H1 (cell line): Measurements from ENCODE around the gene FLRT1. TPM values are rescaled to one million over a fixed set of nuclear protein-coding genes. Genes with fewer than 3 reads are reported as not detected.
A peak's percentile ranks its signal among the peaks of the same experiment; 100 is the strongest.

Experiments
- CTCF ChIA-PET: fragments of 300-600 bp; sonication (Branson Sonifier 250); formaldehyde crosslinking; loops from one replicate; lab custom pipeline; 2021; ENCODE audit not compliant: partially characterized antibody; lab: Charles Lee
- POLR2A ChIA-PET: fragments of 300-600 bp; sonication (Branson Sonifier 250); formaldehyde crosslinking; loops from one replicate; lab custom pipeline; 2021; ENCODE audit warnings: inconsistent platforms; ENCODE audit not compliant: partially characterized antibody; lab: Charles Lee
- DNase-seq, 2 experiments: peaks; one replicate each; pipeline versions ENCODE4 v3.0.0 to v3.0.0-alpha.2; 2010 to 2022; ENCODE audit warnings: low spot score in 2 of 2, low read depth in 1 of 2, mixed read lengths in 1 of 2
- FAIRE-seq: peaks from 2 replicates; lab custom pipeline; 2011; peaks lifted over from hg19 to GRCh38; lab: Jason Lieb, UNC
- H2AFZ ChIP-seq: 2 replicates; pipeline ENCODE4 v1.8.1; 2012; ENCODE audit warnings: low read length, inconsistent platforms
- H2AK5ac ChIP-seq: 2 replicates; pipeline ENCODE4 v1.6.1; 2013; ENCODE audit warnings: low read depth, low read length
- H2BK120ac ChIP-seq: replicated peaks from 2 replicates; pipeline ENCODE3; 2013; ENCODE audit warnings: low read depth, low read length, inconsistent platforms
- H2BK12ac ChIP-seq: 2 replicates; pipeline ENCODE4 v1.6.1; 2013; ENCODE audit warnings: low read depth, low read length
- H2BK15ac ChIP-seq: 2 replicates; pipeline ENCODE4 v1.6.1; 2013; ENCODE audit warnings: low read length
- H2BK20ac ChIP-seq: 2 replicates; pipeline ENCODE4 v1.6.1; 2013; ENCODE audit warnings: low read length
- H2BK5ac ChIP-seq: 2 replicates; pipeline ENCODE4 v1.6.1; 2013; ENCODE audit warnings: low read depth, low read length
- H3K14ac ChIP-seq: 2 replicates; pipeline ENCODE4 v1.6.1; 2013; ENCODE audit warnings: inconsistent platforms; ENCODE audit not compliant: insufficient read length
- H3K18ac ChIP-seq: 2 replicates; pipeline ENCODE4 v1.6.1; 2013; ENCODE audit warnings: low read length; ENCODE audit errors: extremely low read depth
- H3K23ac ChIP-seq: 2 replicates; pipeline ENCODE4 v1.6.1; 2013; ENCODE audit warnings: inconsistent platforms; ENCODE audit not compliant: insufficient read length
- H3K23me2 ChIP-seq: 2 replicates; pipeline ENCODE4 v1.6.1; 2013; ENCODE audit warnings: low read depth, low read length
- H3K27ac ChIP-seq: 2 replicates; pipeline ENCODE4 v1.6.1; 2011; ENCODE audit warnings: low read depth, low read length, inconsistent platforms
- H3K27me3 ChIP-seq, 4 experiments: replicated peaks in 1 of 4; 1 replicate in 1 of 4; 2 replicates in 3 of 4; pipeline versions ENCODE4 v1.6.1 to v1.8.1; 2011 to 2013; ENCODE audit warnings: low read length in 3 of 4, mild to moderate bottlenecking in 3 of 4, inconsistent platforms in 2 of 4, mixed read lengths in 2 of 4, moderate library complexity in 1 of 4; ENCODE audit not compliant: control insufficient read depth in 3 of 4, insufficient read depth in 3 of 4; ENCODE audit errors: extremely low read depth in 1 of 4
- H3K36me3 ChIP-seq, 4 experiments: 2 replicates each; pipeline versions ENCODE4 v1.6.1 to v1.8.1; 2011 to 2013; ENCODE audit warnings: mild to moderate bottlenecking in 4 of 4, low read length in 3 of 4, moderate library complexity in 2 of 4, control low read depth in 1 of 4, inconsistent platforms in 1 of 4; ENCODE audit not compliant: insufficient read depth in 4 of 4, control insufficient read depth in 2 of 4
- H3K4ac ChIP-seq: replicated peaks from 2 replicates; pipeline ENCODE3; 2013; ENCODE audit warnings: low read length, low read depth, mixed read lengths, inconsistent platforms; ENCODE audit not compliant: insufficient read length
- H3K4me1 ChIP-seq, 4 experiments: replicated peaks in 1 of 4; 1 replicate in 1 of 4; 2 replicates in 3 of 4; pipeline versions ENCODE4 v1.6.1 to v1.8.1; 2011 to 2013; ENCODE audit warnings: low read length in 3 of 4, inconsistent platforms in 2 of 4, mixed read lengths in 1 of 4; ENCODE audit not compliant: insufficient read depth in 4 of 4, control insufficient read depth in 3 of 4
- H3K4me2 ChIP-seq, 2 experiments: 2 replicates each; pipeline versions ENCODE4 v1.6.1 to v1.8.1; 2011 to 2013; ENCODE audit warnings: low read depth in 2 of 2, low read length in 2 of 2, control low read depth in 1 of 2, inconsistent platforms in 1 of 2, mild to moderate bottlenecking in 1 of 2; ENCODE audit not compliant: insufficient read depth in 1 of 2
- H3K4me3 ChIP-seq, 4 experiments: fragments of 200-600, 300-600 bp in 1 of 4; sonication (generic), shearing (Covaris generic), sonication (Bioruptor Twin) in 1 of 4; 2 replicates each; pipeline versions ENCODE4 v1.5.1 to v1.8.1; 2011 to 2016; ENCODE audit warnings: low read length in 4 of 4, low read depth in 3 of 4, control low read depth in 2 of 4, inconsistent platforms in 2 of 4, mild to moderate bottlenecking in 2 of 4, mixed read lengths in 1 of 4, moderate library complexity in 1 of 4; ENCODE audit not compliant: insufficient read depth in 2 of 4; ENCODE audit errors: extremely low read depth in 1 of 4
- H3K56ac ChIP-seq: replicated peaks from 2 replicates; pipeline ENCODE3; 2013; ENCODE audit warnings: low read depth, mild to moderate bottlenecking, mixed read lengths, low read length, inconsistent platforms; ENCODE audit not compliant: insufficient read length
- H3K79me1 ChIP-seq: 2 replicates; pipeline ENCODE4 v1.6.1; 2013; ENCODE audit warnings: low read depth, low read length, control low read depth
- H3K79me2 ChIP-seq, 2 experiments: 2 replicates each; pipeline versions ENCODE4 v1.6.1 to v1.8.1; 2012 to 2013; ENCODE audit warnings: low read length in 2 of 2, mild to moderate bottlenecking in 2 of 2, inconsistent platforms in 1 of 2; ENCODE audit not compliant: insufficient read depth in 2 of 2, control insufficient read depth in 1 of 2
- H3K9ac ChIP-seq, 4 experiments: replicated peaks in 1 of 4; 1 replicate in 1 of 4; 2 replicates in 3 of 4; pipeline versions ENCODE4 v1.6.1 to v1.8.1; 2011 to 2013; ENCODE audit warnings: low read depth in 3 of 4, low read length in 3 of 4, control low read depth in 2 of 4, mild to moderate bottlenecking in 2 of 4, moderate library complexity in 2 of 4, inconsistent platforms in 1 of 4; ENCODE audit errors: extremely low read depth in 1 of 4
- H3K9me3 ChIP-seq, 2 experiments: 2 replicates each; pipeline versions ENCODE4 v1.6.1 to v1.8.1; 2012 to 2013; ENCODE audit warnings: mild to moderate bottlenecking in 2 of 2, moderate library complexity in 2 of 2, control low read depth in 1 of 2, inconsistent platforms in 1 of 2, low read depth in 1 of 2, low read length in 1 of 2, mixed read lengths in 1 of 2; ENCODE audit not compliant: insufficient read depth in 2 of 2
- H4K20me1 ChIP-seq, 2 experiments: replicated peaks in 1 of 2; 2 replicates each; pipeline versions ENCODE3 to v1.8.1; 2011 to 2013; ENCODE audit warnings: inconsistent platforms in 2 of 2, low read length in 2 of 2, mild to moderate bottlenecking in 1 of 2; ENCODE audit not compliant: insufficient read depth in 2 of 2, control insufficient read depth in 1 of 2
- H4K5ac ChIP-seq: 2 replicates; pipeline ENCODE4 v1.6.1; 2013; ENCODE audit warnings: low read length, low read depth, mixed read lengths, inconsistent platforms; ENCODE audit not compliant: insufficient read length
- H4K8ac ChIP-seq: 2 replicates; pipeline ENCODE4 v1.8.0; 2013; ENCODE audit warnings: mild to moderate bottlenecking, moderate library complexity, low read length, inconsistent platforms; ENCODE audit not compliant: insufficient read depth; ENCODE audit errors: extremely low read depth
- H4K91ac ChIP-seq: replicated peaks from 2 replicates; pipeline ENCODE3; 2013; ENCODE audit warnings: low read length, mixed read lengths, inconsistent platforms; ENCODE audit not compliant: insufficient read length
- ATF3 ChIP-seq: IDR thresholded peaks from 2 replicates; pipeline ENCODE4 v1.6.1; 2011; ENCODE audit warnings: low read depth, mild to moderate bottlenecking, low read length; ENCODE audit not compliant: insufficient read depth
- EGR1 ChIP-seq: IDR thresholded peaks from 2 replicates; pipeline ENCODE4 v1.6.1; 2011; ENCODE audit warnings: low read depth, low read length, borderline replicate concordance
- GTF2F1 ChIP-seq: IDR thresholded peaks from 2 replicates; pipeline ENCODE4 v1.6.1; 2012; ENCODE audit warnings: low read depth, low read length, improper control_type of control experiment, borderline replicate concordance
- JUN ChIP-seq: IDR thresholded peaks from 2 replicates; pipeline ENCODE4 v1.6.1; 2011; ENCODE audit warnings: low read depth, mild to moderate bottlenecking, improper control_type of control experiment, low read length
- SUZ12 ChIP-seq: fragments of 200-600 bp; sonication (generic); IDR thresholded peaks from 2 replicates; pipeline ENCODE4 v1.6.1; 2012; ENCODE audit warnings: mild to moderate bottlenecking, inconsistent platforms, low read length, moderate library complexity, mixed read lengths
- WGBS, 2 experiments: shearing (Covaris generic) in 1 of 2; methylation state at CpG; one replicate each; pipeline versions ENCODE4 v1.1.6 to v1.1.7; 2013 to 2015; ENCODE audit warnings: low lambda C conversion rate in 2 of 2, mixed read lengths in 2 of 2, inconsistent platforms in 1 of 2, low coverage in 1 of 2, missing lambda C conversion rate in 1 of 2; ENCODE audit not compliant: insufficient replicate concordance in 2 of 2, insufficient coverage in 1 of 2, insufficient read length in 1 of 2; ENCODE audit errors: extremely low coverage in 1 of 2, missing lambda C conversion rate in 1 of 2; 5-methylcytosine and 5-hydroxymethylcytosine counted together
- polyA plus RNA-seq, 7 experiments: library from polyadenylated mRNA; depleted of rRNA in 3 of 7; stranded (reverse) in 5 of 7; unstranded in 2 of 7; fragments of >200 nt in 5 of 7; fragments of 200-250 nt in 2 of 7; gene quantifications; 1 replicate in 5 of 7; 2 replicates in 1 of 7; 4 replicates in 1 of 7; pipeline versions ENCODE4 v1.2.1 to v1.2.3, GENCODE V29; 2011 to 2013; ENCODE audit warnings: missing spikeins in 2 of 7, mixed read lengths in 2 of 7
- total RNA-seq: library from RNA; stranded (reverse); fragmentation: NEBNext Ultra II Directional; extraction: Animal tissue kit (Norgen Biotek cat#: 25700); gene quantifications from 2 replicates; pipeline ENCODE4 v1.2.1, GENCODE V29; 2021

Gene FLRT1
- total and polyA plus RNA-seq, 2 of the 8 experiments (the other 6 are each of a cell fraction or from before 2014, with no cell fraction given), result 0.14 to 0.28 TPM

GRCh38 chr11:64003807-64004589 is 31.7 kb upstream of the FLRT1 start:
- Histone ChIP-seq H3K23me2 (peaks cover 23% of the 10 kb centered on the region; the same call in 1 of the 2 replicates), H3K23ac (no peak overlapping the region), H3K18ac (no peak overlapping the region; the same call in 1 of the 2 replicates), H3K4ac (no peak overlapping the region), H3K27me3 (peaks cover 29 to 74% (median 61%) of the 10 kb centered on the region in 4 experiments), H3K4me1 (peaks cover 0 to 23% (median 12%) of the 10 kb centered on the region in 4 experiments; a peak in 5 of 7 replicates), H4K20me1 (peaks cover 0 to 7% of the 10 kb centered on the region in 2 experiments), H3K79me1 (no peaks in the 10 kb centered on the region), H3K9ac (no peak overlapping the region), H2BK20ac (no peak overlapping the region), H3K36me3 (no peaks in the 10 kb centered on the region), H3K4me2 (no peak overlapping the region), H3K4me3 (no peak overlapping the region), H4K5ac (no peak overlapping the region), H4K8ac (peak overlapping the region; percentile 45; the same call in 1 of the 2 replicates), H3K56ac (no peak overlapping the region), H2AFZ (no peak overlapping the region), H2BK120ac (no peak overlapping the region), H3K79me2 (no peaks in the 10 kb centered on the region), H3K27ac (no peak overlapping the region), H4K91ac (no peak overlapping the region), H3K14ac (no peak overlapping the region), H3K9me3 (no peaks in the 10 kb centered on the region), H2BK5ac (peak overlapping the region; percentile 52), H2BK15ac (no peak overlapping the region; the same call in 1 of the 2 replicates), H2AK5ac (peak overlapping the region; percentile 48; the same call in 1 of the 2 replicates), H2BK12ac (peak overlapping the region; percentile 80; the same call in 1 of the 2 replicates)
- 76% methylated on average over 23 of the region's 23 CpGs; no CpG with 5 or more reads in 1 of the 2 experiments for WGBS, 2 experiments
- CTCF ChIA-PET, result interaction anchor here (0.7 to 6.8 kb wide), 6 partner anchors 12 to 1446 kb away, joined by 3 to 171 read pairs (median 24); no protein-coding TSS in a partner anchor
- POLR2A ChIA-PET, result no interaction called here
- DNase-seq (no peak), FAIRE-seq (no peak)
- no peak for TF ChIP-seq GTF2F1
- TF ChIP-seq SUZ12, result no peak
- no peak for TF ChIP-seq JUN
- TF ChIP-seq ATF3, result no peak
- TF ChIP-seq EGR1, result no peak
